Psoas muscle (tissue), 8 donors: Measurements from ENCODE around the gene SPNS2. TPM values are rescaled to one million over a fixed set of nuclear protein-coding genes. Genes with fewer than 3 reads are reported as not detected.
A peak's percentile ranks its signal among the peaks of the same experiment; 100 is the strongest.

Source experiments
- ATAC-seq, 4 donors: fragments of 200-7000 bp; cut with Tn5 transposase; one replicate each; pipeline ENCODE4 v1.9.1; 2020; ENCODE audit warnings: moderate library complexity in 3 of 4, mild to moderate bottlenecking in 2 of 4
- DNase-seq, 2 donors: peaks; one replicate each; pipeline ENCODE4 v3.0.0-alpha.2; 2020
- H3K27ac ChIP-seq: fragments of 200-600 bp; one replicate; pipeline ENCODE4 v1.8.0; 2022
- H3K27me3 ChIP-seq, 3 donors: fragments of 200-600 bp in 1 of 3; one replicate each; pipeline versions ENCODE4 v1.6.1 to v1.8.0; 2013 to 2022; ENCODE audit warnings: low read length in 2 of 3, mild to moderate bottlenecking in 2 of 3, moderate library complexity in 1 of 3; ENCODE audit not compliant: insufficient read depth in 3 of 3
- H3K36me3 ChIP-seq, 2 donors: fragments of 200-600 bp in 1 of 2; one replicate each; pipeline versions ENCODE4 v1.6.1 to v1.8.0; 2013 to 2022; ENCODE audit warnings: low read depth in 1 of 2, mild to moderate bottlenecking in 1 of 2, moderate library complexity in 1 of 2; ENCODE audit not compliant: insufficient read depth in 1 of 2
- H3K4me1 ChIP-seq: fragments of 200-600 bp; one replicate; pipeline ENCODE4 v1.8.0; 2022
- H3K4me3 ChIP-seq: fragments of 200-600 bp; one replicate; pipeline ENCODE4 v1.8.0; 2022; ENCODE audit warnings: mild to moderate bottlenecking
- H3K9me3 ChIP-seq: fragments of 200-600 bp; one replicate; pipeline ENCODE4 v1.8.0; 2022
- WGBS, 3 donors: extraction: QIAGEN DNeasy Blood & Tissue Kit; methylation state at CpG; one replicate each; pipeline versions ENCODE4 v1.1.6 to v1.1.7; 2013; 5-methylcytosine and 5-hydroxymethylcytosine counted together
- intact Hi-C, 2 donors: fragments of 100-400 bp; cut with DNase I; formaldehyde crosslinking; loops; one replicate each; pipeline versions ENCODE4 v1.11.0 to v1.14.2; 2022
- polyA plus RNA-seq, 3 donors: library from polyadenylated mRNA; stranded (reverse); fragments of 200-250 nt; gene quantifications; one replicate each; pipeline ENCODE4 v1.2.3, GENCODE V29; 2013
- total RNA-seq, 4 donors: library from RNA; stranded (reverse); fragmentation: NEBNext Ultra II Directional in 2 of 4; extraction: Animal tissue kit (Norgen Biotek cat#: 25700) in 2 of 4; gene quantifications; one replicate each; pipeline versions ENCODE4 v1.2.1 to v1.2.4, GENCODE V29; 2021 to 2023
- TF ChIP-seq, protein P1 (sequence below): fragments of 200-600 bp; IDR thresholded peaks from one replicate; pipeline ENCODE4 v1.8.0; 2022; ENCODE audit warnings: antibody characterized with exemption
- donor health status: healthy with polysubstance abuse.
- donor health status: DM: no; HTN: no; CAD: no; lungs with moderate emphysema.
- donor health status: Bipolar disorder and iron deficiency.
- donor health status: healthy.
- donor health status: DM: yes; HTN: yes; CAD: no.
- donor health status: DM: no; HTN: no; CAD: no.
- donor health status: DM: no; HTN: no; CAD: no.
- donor health status: DM: yes; HTN: yes; CAD: no.

The SPNS2 gene
- total and polyA plus RNA-seq, 7 donors: 3.5 to 10.6 (median 6.4) TPM

DNA sequence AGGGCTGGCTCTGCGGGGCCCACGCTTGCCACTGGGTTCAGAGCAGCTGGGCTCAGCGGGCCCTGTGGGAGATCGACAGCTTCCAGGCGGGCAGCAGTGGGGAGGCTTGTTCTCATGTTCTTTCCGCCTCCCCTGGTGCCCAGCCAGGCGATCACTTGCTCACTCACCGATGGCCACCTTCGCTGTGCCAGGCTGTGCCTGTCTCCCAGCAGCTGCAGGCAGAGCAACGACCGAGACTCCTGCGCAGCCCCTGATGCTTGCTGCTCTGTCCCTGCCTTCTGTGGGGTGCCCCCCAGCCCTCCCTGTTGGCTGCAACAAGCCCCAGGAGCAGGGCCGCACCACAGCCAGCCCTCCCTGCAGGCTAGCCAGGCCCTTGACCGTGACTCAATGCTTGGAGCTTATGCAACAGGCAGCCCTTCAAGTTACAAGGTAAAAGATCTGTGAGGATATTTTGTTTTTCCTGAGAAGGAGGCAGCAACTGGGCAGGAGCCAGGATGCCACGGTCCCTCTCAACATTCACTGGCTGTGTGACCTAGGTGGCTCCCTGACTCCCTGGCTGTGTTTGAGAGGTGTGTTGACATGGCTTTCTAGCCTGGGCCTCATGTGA lies 9.6 kb upstream of the SPNS2 start:
- peak in 3 of 4 donors; percentile 40 to 70 (median 44) for ATAC-seq
- 62 to 75% (median 69%) methylated on average over 13 to 15 of the region's 15 CpGs for WGBS, 3 donors

DNA sequence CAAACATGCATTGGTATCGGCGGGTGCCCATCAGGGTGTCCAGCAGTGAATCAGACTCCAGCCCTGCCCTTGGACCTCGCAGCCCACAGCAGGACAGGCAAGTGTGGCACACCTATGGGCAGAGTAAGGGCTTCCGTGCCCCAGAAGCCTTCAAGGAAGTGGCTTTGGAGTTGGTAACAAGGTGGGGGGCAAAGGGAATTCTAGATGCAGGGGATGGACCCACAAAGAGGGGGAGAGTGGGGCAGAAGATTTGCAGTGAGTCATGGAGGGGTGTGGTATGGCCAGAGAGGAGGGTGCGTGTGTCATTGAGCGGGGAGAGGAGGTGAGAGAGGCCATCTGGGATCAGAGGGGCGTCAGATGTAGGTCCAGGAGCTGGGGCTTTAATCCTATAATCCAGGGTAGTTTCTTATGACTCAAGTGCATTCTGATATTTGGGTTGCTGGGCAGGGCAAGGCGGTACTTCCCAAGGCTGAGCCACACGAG lies 8.5 kb upstream of the SPNS2 start:
- 79 to 86% (median 81%) methylated on average over 9 of the region's 9 CpGs for WGBS, 3 donors
- TF ChIP-seq, protein P1, sequence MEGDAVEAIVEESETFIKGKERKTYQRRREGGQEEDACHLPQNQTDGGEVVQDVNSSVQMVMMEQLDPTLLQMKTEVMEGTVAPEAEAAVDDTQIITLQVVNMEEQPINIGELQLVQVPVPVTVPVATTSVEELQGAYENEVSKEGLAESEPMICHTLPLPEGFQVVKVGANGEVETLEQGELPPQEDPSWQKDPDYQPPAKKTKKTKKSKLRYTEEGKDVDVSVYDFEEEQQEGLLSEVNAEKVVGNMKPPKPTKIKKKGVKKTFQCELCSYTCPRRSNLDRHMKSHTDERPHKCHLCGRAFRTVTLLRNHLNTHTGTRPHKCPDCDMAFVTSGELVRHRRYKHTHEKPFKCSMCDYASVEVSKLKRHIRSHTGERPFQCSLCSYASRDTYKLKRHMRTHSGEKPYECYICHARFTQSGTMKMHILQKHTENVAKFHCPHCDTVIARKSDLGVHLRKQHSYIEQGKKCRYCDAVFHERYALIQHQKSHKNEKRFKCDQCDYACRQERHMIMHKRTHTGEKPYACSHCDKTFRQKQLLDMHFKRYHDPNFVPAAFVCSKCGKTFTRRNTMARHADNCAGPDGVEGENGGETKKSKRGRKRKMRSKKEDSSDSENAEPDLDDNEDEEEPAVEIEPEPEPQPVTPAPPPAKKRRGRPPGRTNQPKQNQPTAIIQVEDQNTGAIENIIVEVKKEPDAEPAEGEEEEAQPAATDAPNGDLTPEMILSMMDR: no peak
- no peak for ATAC-seq

More for the DNA sequence above, 9.6 kb upstream of the SPNS2 start:
- no peak overlapping the region for H3K27ac ChIP-seq
- no peak for DNase-seq
- no peaks in the 10 kb centered on the region for H3K9me3 ChIP-seq
- H3K36me3 ChIP-seq: no peaks in the 10 kb centered on the region
- no peaks in the 10 kb centered on the region for H3K27me3 ChIP-seq
- TF ChIP-seq, protein P1: no peak
- H3K4me1 ChIP-seq: no peaks in the 10 kb centered on the region
- no peak overlapping the region for H3K4me3 ChIP-seq
- intact Hi-C loops: no loop called here

DNA sequence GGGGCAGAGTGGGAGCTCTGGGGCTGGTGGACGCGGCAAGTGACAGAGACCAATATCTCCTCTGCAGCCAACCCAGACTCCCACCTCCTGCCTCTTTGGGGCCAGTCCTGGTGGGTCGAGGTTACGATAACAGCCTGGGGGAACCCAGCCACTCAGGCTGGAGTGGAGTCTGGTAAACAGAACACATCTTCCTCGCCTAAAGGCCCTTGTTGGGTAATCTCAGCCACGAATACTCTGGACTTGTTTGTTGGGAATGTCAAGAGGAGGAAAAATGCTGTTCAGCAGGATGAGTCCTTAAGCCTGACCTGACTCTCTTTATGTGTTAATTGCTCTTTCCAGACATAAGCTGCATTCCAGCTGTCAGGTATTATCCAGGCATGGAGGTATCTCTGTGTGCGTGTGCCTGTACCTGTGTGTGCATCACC lies 8.0 kb upstream of the SPNS2 start:
- Histone ChIP-seq H3K9me3 (no peaks in the 10 kb centered on the region), H3K4me3 (no peak overlapping the region), H3K4me1 (no peaks in the 10 kb centered on the region), H3K27ac (no peak overlapping the region), H3K36me3 (no peaks in the 10 kb centered on the region), H3K27me3 (no peaks in the 10 kb centered on the region)
- DNase-seq: no peak
- TF ChIP-seq, protein P1: no peak
- no peak for ATAC-seq
- WGBS, 3 donors: 80 to 86% (median 86%) methylated on average over 7 of the region's 7 CpGs
- intact Hi-C loops: no loop called here

More for the DNA sequence above, 8.5 kb upstream of the SPNS2 start:
- H3K36me3 ChIP-seq: no peaks in the 10 kb centered on the region
- H3K27me3 ChIP-seq: no peaks in the 10 kb centered on the region
- DNase-seq: no peak
- H3K27ac ChIP-seq: no peak overlapping the region
- intact Hi-C loops: no loop called here
- H3K4me1 ChIP-seq: no peaks in the 10 kb centered on the region
- H3K9me3 ChIP-seq: no peaks in the 10 kb centered on the region
- H3K4me3 ChIP-seq: no peak overlapping the region

DNA sequence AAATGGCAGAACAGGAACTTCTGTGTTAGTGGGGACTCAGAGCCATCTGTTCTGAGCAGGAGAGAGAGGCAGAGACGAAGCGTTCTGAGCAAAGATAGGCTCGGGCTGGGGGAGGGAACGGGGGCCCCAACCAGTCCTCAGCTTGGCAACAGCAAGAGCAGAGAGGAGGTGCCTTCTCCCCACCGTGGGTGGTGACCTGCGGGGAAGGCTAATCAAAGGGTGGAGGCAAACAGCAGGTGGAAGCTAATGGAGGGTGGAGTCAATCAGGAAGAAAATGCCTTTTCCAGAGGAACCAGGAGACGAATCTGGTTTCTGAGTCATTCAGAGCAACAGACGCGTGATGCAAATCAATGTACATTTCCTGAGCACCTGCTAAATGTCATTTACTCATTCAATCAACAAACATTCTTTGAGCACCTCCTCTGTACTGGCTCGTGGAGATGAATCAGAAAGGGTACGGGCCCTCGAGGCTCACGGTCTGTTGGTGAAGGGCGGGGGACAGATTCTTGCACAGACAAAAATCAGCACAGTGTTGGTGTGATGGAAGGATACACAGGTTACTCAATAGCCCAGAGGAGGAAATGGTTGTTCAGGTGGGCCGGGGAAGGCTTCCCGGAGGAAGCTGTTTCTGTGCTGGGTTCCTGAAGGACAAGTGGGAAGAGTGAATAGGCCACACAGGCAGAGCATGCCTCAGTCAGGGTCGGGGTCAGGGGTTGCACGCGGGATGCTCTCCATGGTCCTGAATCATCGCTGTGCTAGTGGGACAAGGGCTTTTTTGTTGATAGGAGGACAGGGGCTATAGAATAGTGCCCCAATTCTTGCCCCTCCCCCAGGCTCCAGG lies 5.7 kb upstream of the SPNS2 start:
- Histone ChIP-seq H3K27ac (no peak overlapping the region), H3K27me3 (no peaks in the 10 kb centered on the region), H3K4me1 (no peaks in the 10 kb centered on the region), H3K36me3 (no peaks in the 10 kb centered on the region), H3K9me3 (no peaks in the 10 kb centered on the region), H3K4me3 (no peak overlapping the region)
- ATAC-seq (no peak), DNase-seq (no peak)
- intact Hi-C loops: no loop called here
- WGBS, 3 donors: 49 to 56% (median 52%) methylated on average over 20 of the region's 20 CpGs
- TF ChIP-seq, protein P1: no peak
